NCI-H2107 (cell line): ENCODE data around the gene HIF3A.
A peak's percentile ranks its signal among the peaks of the same experiment; 100 is the strongest.
"Not testable (repeated sequence)": the region's sequence is repeated elsewhere in the genome, so short reads cannot be mapped to it uniquely, and the experiment has no call there.

Source experiments
- DNase-seq: peaks from one replicate; lab custom pipeline; 2025; lab: John Stamatoyannopoulos, UW

The HIF3A gene

DNA sequence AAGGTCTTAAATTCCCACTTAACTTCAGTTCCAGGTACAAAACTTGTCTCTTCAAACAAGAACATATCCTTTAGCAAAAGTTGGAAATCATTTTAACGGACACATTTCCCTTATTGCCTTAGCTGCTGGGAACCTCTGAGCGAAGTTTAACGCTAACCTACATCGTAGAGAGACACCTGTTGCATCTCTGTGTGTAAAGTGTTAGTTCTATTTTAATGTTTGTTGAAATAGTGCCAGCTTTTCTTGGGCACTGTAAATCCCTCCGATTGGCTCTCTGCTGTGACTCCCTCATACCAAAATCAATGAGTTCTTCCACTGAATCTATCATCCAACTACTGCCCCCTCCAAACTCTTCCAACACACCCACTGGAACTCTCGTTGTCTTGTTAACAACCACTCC, 2.3 kb upstream of the HIF3A start:
- no peak for DNase-seq

DNA sequence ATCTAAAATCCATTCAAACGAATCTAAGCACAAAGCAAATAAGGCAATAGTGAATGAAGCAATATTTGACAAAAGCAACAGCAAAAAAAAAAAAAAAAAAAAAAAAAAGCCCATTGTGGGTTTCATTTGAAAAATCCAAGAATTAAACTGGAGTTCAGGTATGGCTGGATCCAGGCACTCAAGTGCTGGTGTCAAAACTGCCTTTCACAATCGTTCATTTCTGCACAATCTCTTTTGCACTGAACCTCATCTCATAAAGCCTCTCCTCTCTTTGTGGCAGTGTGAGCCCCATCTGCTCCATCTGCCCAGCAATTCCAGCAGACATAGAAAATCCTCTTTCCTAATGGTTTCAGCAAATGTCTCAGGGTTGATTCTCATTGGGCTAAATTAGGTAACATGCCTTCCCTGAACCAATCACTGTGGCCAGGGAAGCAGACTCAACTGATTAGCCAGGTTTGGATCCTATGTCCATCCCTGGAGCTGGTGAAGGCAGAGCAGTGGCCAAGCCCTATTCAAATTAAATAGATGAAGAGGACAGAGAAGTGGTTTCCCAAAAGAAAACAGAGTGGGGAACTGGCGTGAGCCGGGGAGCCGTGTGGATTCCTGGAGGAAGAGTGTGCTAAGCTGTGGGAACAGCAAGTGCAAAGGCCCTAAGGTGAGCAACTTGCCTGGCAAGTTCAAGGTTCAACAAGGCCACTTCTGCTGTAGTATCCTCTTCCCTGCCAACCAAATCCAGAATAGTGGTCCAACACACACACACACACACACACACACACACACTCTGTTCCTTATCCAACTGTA, 1.2 kb upstream of the HIF3A start:
- no peak for DNase-seq

DNA sequence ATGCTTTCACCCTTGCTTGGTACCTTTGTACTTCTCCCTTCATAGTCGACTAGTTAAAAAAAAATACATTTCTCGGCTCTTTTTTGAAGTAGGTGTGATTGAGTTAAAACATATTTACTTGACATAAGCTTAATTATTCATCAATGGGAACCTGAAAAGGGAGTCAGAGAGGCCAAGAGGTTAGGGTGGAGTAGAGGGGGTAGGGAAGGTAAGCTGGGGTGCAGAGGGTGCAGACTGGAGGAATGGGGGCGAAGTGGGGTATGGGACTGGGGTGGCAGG, 701 bp upstream of the HIF3A start:
- no peak for DNase-seq

DNA sequence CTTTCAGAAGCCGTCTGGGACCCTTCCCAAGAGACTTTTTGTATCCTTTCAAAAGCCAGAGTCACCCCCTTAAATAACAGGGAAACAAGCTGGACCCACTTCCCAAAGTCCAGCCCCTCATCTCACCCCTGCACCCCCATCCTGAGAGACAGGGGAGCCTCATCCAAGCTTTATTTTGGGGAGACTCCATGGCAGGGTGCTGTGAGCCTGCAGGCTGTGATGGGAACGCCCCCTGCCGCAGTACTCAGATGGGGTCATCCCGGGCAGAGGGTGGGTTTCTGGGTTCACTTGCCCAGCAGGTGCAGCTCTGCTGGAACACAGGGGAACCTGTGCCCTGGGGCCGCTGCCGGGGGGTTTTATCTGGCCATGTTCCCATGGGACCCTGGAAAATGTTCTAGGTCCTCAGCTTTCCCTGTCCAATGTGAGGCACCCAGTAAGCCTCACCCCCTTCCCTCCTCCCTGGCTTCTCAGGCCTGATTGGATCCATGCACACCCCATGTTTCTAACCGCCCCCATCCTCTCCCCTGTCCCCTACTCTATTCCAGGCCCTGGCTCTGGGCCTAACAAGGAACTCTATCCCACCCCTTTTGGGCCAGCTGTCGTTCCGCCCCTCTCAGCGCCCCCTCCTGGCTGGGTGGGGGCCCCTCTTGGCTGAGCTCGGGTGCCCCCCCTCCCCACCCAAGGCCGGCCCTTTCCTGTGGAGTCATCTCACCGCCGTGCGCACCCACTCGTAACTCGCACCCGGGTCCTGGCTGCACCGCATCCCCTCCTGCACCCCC, 1.0 kb downstream of the HIF3A start:
- no peak for DNase-seq

DNA sequence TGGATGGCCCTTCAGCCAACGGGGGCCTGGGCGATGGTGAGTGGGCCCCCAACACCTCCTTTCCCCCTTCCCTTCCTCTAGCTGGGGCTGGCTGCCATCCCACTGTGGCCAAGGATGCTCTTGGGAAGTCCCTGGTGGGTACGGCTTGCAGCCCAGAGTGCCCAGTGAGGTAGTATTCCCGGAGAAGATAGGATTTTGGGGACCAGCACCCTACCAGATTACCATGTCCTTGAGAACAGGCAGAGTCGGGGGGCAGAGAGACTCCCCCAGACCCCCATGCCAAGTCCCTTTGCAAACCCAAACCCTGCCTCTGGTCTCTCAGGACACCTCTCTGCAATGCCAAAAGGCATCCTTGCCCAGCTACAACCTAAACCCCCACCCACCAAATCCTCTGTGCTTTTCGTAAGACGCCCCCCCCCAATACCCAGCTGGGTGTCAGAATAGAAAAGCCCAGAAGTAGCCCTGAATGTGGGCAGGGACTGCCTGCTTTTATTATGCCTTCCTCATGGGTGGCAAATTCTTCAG, 1.7 kb downstream of the HIF3A start:
- DNase-seq = no peak

DNA sequence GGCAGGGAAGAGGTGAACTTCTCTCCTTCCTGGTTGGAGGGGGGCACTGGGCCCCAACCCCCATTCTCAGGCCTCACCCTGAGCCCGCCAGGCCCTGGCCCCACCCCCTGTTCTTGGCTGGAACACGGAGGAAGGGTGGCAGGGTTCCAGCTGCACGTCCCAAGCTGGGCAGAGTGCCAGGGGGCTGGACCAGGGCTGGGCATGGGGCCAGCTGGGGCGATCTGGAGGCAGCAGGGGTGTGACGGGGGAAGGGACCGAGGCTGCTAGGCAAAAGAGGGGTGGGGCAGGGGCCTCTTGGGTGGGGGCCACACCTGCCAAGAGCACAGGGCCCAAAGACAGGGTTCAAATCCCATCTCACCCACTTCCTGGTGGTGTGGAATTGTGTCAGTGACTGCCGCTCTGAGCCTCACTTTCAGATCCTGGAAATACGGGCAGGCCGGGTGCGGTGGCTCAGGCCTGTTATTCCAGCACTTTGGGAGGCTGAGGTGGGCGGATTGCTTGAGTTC, 2.2 kb downstream of the HIF3A start:
- peak; percentile 90 for DNase-seq

DNA sequence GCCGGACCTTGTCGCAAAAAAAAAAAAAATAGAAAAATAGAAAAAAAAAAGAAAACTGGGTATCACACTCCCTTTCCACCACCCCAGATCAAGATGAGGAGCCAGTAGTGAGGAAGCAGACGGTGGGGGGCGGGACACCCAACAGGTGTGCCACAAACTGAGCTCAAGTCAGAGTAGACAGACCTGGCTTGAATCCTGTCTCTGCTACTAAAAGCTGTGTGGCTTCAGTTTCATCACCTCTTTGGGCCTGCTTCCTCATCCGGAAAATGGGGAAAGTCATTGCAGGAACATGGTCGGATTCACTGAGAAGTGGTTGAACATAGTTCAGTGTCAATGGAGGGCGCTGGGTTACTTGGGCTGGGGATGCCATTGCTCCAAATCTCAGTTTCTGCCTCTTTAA, 2.9 kb downstream of the HIF3A start:
- DNase-seq = no peak

DNA sequence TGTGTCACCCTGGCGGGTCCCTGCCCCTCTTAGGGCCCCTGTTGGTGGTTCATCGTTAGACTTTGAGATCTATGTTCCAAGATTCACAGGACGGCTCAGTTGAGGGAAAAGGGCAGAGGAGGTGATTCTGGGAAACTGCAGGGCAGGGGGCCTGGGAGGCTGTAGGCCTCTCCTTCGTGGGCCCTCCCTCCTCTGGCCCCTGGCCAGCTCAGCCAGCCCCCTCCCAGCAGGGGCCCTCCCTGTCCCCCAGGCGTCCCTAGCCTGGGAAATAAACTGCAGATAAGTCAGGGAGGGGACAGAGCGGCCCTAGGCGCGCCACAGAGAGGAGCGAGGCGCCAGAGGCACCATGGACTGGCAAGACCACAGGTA, 6.5 kb downstream of the HIF3A start:
- DNase-seq = no peak

DNA sequence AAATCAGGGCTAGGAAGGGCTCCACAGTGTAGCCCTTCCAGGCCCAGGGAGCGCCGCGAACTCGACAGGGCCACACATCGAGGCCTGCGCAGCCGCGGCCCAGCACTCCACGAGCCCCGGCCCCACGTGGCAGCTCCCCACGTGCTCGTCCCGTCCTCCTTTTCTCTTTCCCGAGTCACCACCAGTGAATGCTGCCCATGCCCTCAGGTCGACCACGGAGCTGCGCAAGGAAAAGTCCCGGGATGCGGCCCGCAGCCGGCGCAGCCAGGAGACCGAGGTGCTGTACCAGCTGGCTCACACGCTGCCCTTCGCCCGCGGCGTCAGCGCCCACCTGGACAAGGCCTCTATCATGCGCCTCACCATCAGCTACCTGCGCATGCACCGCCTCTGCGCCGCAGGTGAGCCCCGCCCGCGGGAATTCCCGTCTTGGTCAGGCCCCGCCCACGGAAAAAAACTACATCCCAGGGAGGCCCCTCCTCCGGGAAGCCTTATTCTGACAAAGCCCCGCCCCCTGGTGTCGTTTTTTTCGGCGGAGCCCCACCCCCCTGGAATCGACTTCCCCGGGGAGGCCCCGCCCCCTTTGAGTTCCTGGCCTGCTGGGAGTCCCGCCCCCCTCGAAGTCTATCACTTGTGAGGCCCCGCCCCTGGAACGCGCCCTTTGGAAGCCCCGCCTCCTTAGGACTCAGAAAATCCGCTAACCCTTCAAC, 7.0 kb downstream of the HIF3A start:
- DNase-seq = no peak

DNA sequence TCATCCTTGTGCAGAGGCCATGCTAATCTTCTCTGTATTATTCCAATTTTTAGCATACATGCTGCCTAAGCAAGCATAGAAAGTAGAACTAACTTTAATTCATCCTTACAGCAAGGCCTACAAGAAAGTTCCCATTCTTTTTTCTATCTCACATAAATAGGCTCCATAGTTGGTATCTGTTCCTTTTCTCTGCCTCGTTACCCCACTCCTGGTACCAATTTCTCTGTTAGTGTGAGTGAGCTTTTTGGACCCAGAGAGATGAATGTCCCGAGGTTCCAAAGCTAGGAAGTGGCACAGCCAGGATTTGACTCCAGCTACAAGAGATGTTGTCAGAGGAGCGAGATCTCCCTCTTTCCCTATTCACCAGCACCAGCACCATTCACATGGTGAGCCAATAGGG, 9.7 kb downstream of the HIF3A start:
- no peak for DNase-seq

DNA sequence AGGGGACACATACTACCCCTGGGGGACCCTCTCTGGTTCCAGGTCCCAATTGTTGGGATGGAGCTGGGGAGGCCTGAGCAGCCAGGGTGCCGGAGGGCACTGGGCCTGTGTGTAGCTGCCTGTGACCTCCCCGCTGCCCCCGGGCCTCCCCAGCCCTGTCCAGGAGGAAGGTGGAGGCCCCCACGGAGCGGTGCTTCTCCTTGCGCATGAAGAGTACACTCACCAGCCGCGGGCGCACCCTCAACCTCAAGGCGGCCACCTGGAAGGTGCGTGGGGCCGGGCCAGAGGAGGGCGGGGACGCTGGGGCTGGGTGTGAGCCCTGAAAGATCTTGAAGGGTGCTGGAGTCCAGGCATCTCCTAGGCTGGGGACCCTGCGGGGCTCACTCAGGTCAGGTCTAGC, 11.7 kb downstream of the HIF3A start:
- DNase-seq = no peak

DNA sequence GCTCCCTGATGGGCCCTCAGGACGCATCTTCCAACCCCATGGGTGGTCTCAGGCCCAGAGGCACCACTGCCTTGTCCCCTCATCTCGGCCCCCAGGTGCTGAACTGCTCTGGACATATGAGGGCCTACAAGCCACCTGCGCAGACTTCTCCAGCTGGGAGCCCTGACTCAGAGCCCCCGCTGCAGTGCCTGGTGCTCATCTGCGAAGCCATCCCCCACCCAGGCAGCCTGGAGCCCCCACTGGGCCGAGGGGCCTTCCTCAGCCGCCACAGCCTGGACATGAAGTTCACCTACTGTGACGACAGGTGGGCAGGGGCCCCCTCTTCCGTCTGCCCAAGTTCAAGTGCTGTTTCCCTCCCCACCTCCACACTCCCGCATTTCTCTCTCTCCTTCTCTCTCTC, 12.2 kb downstream of the HIF3A start:
- no peak for DNase-seq

DNA sequence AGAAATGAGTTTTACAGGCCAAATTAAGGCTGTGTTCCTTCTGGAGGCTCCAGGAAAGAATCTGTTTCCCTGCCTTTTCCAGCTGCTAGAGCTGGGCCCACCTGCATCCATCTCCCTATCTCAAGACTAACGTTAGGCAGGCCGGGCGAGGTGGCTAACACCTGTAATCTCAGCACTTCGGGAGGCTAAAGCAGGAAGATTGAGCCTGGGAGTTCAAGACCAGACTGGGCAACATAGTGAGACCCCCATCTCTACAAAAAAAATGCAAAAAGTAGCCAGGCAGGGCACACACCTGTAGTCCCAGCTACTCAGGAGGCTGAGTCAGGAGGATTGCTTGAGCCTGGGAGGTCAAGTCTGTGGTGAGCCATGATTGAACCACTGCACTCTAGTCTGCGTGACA, 14.6 kb downstream of the HIF3A start:
- DNase-seq = no peak

DNA sequence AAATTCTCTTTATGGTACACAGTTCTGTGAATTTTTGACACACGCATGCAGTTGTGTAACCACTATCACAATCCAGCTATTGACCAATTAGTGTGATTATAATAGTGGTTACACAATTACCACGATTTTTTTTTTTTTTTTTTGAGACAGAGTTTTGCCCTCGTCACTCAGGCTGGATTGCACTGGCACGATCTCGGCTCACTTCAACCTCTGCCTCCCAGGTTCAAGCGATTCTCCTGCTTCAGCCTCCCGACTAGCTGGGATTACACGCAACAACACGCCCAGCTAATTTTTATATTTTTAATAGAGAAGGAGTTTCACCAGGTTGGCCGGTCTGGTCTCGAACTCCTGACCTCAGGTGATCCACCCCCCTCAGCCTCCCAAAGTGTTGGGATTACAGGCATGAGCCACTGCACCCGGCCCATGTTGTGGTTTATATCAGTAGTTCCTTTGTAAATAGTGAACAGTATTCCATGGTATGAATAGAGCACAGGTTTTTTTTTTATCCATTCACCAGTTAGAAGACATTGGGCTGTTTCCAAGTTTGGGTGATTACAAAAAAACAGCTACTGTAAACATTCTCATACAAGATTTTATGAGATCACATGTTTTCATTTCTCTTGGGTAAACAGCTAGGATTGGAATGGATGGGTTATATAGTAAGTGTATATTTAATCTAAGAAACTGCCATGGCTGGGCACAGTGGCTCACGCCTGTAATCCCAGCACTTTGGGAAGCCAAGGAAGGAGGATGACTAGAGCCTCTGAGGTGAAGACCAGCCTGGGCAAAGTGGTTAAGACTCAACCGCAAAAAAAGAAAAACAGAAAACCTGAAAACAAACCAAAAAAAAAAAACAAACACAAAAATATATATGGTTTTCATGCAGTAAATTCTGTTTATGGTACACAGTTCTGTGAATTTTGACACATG, 17.0 kb downstream of the HIF3A start:
- DNase-seq = not testable (repeated sequence)

DNA sequence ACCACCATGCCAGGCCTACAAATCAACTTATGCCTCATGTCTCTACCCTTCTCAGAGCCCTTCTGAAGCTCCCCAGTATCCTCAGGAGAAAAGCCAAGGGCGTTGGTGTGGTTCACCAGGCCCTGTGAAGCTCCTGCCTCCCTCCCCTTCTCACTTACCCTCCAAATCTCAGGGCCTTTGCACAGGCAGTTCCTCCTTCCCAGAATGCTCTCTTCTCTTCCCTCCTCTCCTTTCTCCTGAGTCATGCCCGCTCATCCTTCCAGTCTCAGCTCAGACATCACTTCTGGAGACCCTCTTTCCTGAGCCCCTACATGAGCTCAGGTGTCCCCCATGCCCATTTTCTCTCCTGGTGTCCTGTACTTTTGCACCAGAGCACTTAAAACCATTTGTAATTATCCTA, 20.5 kb downstream of the HIF3A start:
- DNase-seq = no peak

DNA sequence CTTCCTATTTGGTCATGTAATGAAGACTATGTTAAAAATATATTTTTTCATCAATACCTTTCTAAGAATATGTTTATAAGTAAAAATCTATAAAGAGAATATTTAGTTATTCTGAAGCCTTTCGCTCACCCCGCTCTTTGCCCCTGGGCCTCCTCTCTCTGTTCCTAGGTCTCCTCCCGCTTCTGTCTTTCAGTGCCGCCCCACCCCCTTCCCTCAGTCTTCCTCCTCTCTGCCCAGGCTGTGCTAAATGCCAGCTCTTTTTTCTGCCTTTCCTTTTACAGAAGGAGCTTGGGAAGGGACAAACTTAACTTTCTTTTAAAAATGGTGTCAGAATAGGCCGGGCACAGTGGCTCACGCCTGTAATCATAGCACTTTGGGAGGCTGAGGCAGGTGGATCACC, 22.8 kb downstream of the HIF3A start:
- no peak for DNase-seq

DNA sequence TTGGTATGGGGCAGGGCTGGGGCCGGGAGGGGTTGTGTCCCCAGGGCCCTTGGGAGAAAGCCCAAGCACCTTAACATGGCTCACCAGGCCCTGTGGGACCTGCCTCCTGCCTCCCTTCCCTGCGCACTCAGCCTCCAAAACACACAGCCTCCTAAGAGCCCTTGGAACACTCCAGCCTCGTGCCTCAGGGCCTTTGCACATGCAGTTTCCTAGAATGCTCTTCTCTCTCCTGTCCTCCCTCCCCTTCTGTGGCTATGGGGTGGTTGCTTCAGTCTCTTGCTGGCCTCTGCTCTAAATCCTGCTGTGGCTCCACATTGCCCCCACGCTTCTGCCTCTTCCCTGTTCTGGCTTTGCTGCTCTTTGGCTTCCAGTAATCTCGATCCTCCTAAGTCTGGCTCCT, 23.7 kb downstream of the HIF3A start:
- DNase-seq = no peak

DNA sequence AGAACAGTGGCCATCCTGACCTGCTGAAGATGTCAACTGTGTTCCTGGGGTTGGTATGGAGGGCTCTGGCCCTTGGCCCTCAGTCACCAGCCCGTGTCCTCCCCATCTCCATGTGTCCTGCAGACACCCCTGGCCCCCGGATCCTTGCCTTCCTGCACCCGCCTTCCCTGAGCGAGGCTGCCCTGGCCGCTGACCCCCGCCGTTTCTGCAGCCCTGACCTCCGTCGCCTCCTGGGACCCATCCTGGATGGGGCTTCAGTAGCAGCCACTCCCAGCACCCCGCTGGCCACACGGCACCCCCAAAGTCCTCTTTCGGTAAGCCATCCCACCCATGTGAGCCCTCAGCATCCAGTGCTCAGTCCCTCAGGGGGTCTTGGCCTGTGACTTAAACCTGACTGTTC, 24.8 kb downstream of the HIF3A start:
- no peak for DNase-seq

DNA sequence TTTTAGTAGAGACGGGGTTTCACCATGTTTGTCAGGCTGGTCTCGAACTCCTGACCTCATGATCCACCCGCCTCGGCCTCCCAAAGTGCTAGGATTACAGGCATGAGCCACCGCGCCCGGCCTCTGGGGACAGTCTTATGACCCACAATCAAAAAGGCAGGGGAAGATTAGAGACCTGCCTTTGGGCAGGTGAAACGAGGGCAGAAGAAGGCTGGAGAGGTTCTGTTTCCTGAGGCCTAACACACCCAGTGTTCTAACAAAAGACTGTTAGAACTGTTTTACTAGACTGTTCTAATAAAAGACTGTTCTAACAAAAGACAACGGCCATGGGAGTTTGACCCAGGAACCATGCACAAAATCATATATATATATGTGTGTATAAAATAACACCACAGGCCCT, 26.4 kb downstream of the HIF3A start:
- not testable (repeated sequence) for DNase-seq

DNA sequence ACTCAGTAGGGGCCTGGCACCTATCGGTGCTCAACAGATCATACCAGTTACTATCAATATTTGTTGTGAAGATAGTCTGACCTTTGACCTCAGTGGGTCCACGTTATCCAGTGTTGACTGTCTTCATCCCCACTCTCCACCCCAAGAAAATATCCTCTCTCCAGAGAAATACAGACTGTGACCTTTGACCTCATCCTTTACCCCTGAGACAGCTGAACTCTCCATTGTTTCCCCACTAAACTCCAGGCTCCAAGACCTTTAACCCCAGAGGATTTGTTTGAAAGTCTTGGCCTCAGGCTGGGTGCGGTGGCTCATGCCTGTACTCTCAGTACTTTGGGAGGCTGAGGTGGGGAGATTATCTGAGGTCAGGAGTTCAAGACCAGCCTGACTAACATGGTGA, 27.4 kb downstream of the HIF3A start:
- no peak for DNase-seq

DNA sequence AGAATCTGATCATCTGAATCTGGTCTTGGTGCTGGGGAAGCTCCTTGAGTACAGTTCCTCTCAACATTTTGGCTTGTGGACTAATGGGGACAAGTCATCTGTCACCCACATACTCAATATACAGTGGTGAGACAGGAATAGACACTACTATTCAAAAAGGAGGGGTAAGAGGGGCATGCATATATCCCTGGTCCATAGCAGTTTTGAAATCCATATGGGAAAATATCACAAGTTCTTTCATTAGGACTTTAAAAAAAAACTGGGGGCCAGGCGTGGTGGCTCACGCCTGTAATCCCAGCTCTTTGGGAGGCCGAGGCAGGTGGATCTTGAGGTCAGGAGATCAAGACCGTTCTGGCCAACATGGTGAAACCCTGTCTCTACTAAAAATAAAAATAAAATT, 29.8 kb downstream of the HIF3A start:
- DNase-seq = no peak

DNA sequence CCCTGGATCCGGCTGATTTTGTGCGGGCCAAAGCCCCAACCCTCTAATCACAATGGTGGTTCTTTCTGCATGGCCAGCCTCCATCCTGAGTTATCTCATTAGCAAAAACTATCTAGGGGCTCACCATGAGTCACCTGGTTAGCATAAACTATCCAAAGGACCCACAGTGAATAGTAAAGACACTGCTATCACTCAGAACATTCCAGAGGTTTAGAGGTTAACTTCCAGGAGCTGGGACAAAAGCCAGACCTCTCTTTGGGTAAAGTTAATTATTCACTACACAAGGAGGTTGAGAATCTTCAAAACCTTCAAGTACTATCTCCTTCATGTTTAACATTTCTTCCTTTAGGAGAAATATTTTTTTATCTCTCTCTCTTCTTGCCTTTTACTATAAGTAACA, 31.2 kb downstream of the HIF3A start:
- no peak for DNase-seq
